ENCODE results near the gene CGB8.
"Not testable (repeated sequence)": the region's sequence is repeated elsewhere in the genome, so short reads cannot be mapped to it uniquely, and the experiment has no call there.

Gene CGB8

GRCh38 chr19:49064029-49064629, 15.2 kb upstream of the CGB8 start:
- Histone ChIP-seq H3K4me1 (ENCODE audit: control insufficient read depth, insufficient read depth, low read length) (peaks cover 25% of the 10 kb centered on the region), H3K4me3 (ENCODE audit: low read depth, low read length) (peak overlapping the region; percentile 58), H3K9me3 (ENCODE audit: control insufficient read depth, insufficient read depth, low read depth, low read length) (no peaks in the 10 kb centered on the region), H3K36me3 (ENCODE audit: control insufficient read depth, insufficient read depth, low read length) (no peaks in the 10 kb centered on the region), H3K9ac (ENCODE audit: low read length) (no peak overlapping the region), H3K27ac (ENCODE audit: low read depth, low read length) (no peak overlapping the region), H3K27me3 (ENCODE audit: control insufficient read depth, insufficient read depth, low read length) (peaks cover 59% of the 10 kb centered on the region)

GRCh38 chr19:49061445-49061844, 12.5 kb upstream of the CGB8 start:
- H3K4me1 ChIP-seq (ENCODE audit: control insufficient read depth, insufficient read depth, low read length): peaks cover 35% of the 10 kb centered on the region
- no peak overlapping the region for H3K4me3 ChIP-seq (ENCODE audit: low read depth, low read length)

GRCh38 chr19:49061000-49061399, 12.1 kb upstream of the CGB8 start:
- Histone ChIP-seq H3K27me3 (ENCODE audit: control insufficient read depth, insufficient read depth, low read length) (peaks cover 59% of the 10 kb centered on the region), H3K36me3 (ENCODE audit: control insufficient read depth, insufficient read depth, low read length) (no peaks in the 10 kb centered on the region), H3K9ac (ENCODE audit: low read length) (no peak overlapping the region), H3K27ac (ENCODE audit: low read depth, low read length) (no peak overlapping the region), H3K4me1 (ENCODE audit: control insufficient read depth, insufficient read depth, low read length) (peaks cover 34% of the 10 kb centered on the region), H3K9me3 (ENCODE audit: control insufficient read depth, insufficient read depth, low read depth, low read length) (no peaks in the 10 kb centered on the region), H3K4me3 (ENCODE audit: low read depth, low read length) (no peak overlapping the region)

More at GRCh38 chr19:49061445-49061844, 12.5 kb upstream of the CGB8 start:
- no peak overlapping the region for H3K27ac ChIP-seq (ENCODE audit: low read depth, low read length)
- H3K27me3 ChIP-seq (ENCODE audit: control insufficient read depth, insufficient read depth, low read length): peaks cover 59% of the 10 kb centered on the region
- no peak overlapping the region for H3K9ac ChIP-seq (ENCODE audit: low read length)
- no peaks in the 10 kb centered on the region for H3K36me3 ChIP-seq (ENCODE audit: control insufficient read depth, insufficient read depth, low read length)
- H3K9me3 ChIP-seq (ENCODE audit: control insufficient read depth, insufficient read depth, low read depth, low read length): no peaks in the 10 kb centered on the region

- peaks cover 62% of the 10 kb centered on the region for H3K27me3 ChIP-seq (ENCODE audit: control insufficient read depth, insufficient read depth, low read length)
- no peaks in the 10 kb centered on the region for H3K9me3 ChIP-seq (ENCODE audit: control insufficient read depth, insufficient read depth, low read depth, low read length)
- H3K4me3 ChIP-seq (ENCODE audit: low read depth, low read length): no peak overlapping the region
- no peaks in the 10 kb centered on the region for H3K36me3 ChIP-seq (ENCODE audit: control insufficient read depth, insufficient read depth, low read length)
- no peak overlapping the region for H3K27ac ChIP-seq (ENCODE audit: low read depth, low read length)
- H3K4me1 ChIP-seq (ENCODE audit: control insufficient read depth, insufficient read depth, low read length): peaks cover 19% of the 10 kb centered on the region; the same call in 1 of the 2 replicates
- H3K9ac ChIP-seq (ENCODE audit: low read length): no peak overlapping the region
Observed at GRCh38 chr19:49059053-49059452, 10.1 kb upstream of the CGB8 start.

- H3K4me3 ChIP-seq (ENCODE audit: low read depth, low read length): no peak overlapping the region
- H3K36me3 ChIP-seq (ENCODE audit: control insufficient read depth, insufficient read depth, low read length): no peaks in the 10 kb centered on the region
- peaks cover 15% of the 10 kb centered on the region; the same call in 1 of the 2 replicates for H3K4me1 ChIP-seq (ENCODE audit: control insufficient read depth, insufficient read depth, low read length)
- H3K9ac ChIP-seq (ENCODE audit: low read length): no peak overlapping the region
- no peaks in the 10 kb centered on the region for H3K9me3 ChIP-seq (ENCODE audit: control insufficient read depth, insufficient read depth, low read depth, low read length)
- peaks cover 66% of the 10 kb centered on the region for H3K27me3 ChIP-seq (ENCODE audit: control insufficient read depth, insufficient read depth, low read length)
- no peak overlapping the region for H3K27ac ChIP-seq (ENCODE audit: low read depth, low read length)
Observed at GRCh38 chr19:49058562-49058961, 9.7 kb upstream of the CGB8 start.

- Histone ChIP-seq H3K9ac (ENCODE audit: low read length) (peak within 1 kb of the TSS; percentile 48), H3K4me3 (ENCODE audit: low read depth, low read length) (peak within 1 kb of the TSS; percentile 72), H3K9me3 (ENCODE audit: control insufficient read depth, insufficient read depth, low read depth, low read length) (no peaks in the 10 kb centered on the region), H3K36me3 (ENCODE audit: control insufficient read depth, insufficient read depth, low read length) (no peaks in the 10 kb centered on the region), H3K27me3 (ENCODE audit: control insufficient read depth, insufficient read depth, low read length) (peaks cover 68% of the 10 kb centered on the region), H3K4me1 (ENCODE audit: control insufficient read depth, insufficient read depth, low read length) (peaks cover 13% of the 10 kb centered on the region; the same call in 1 of the 2 replicates), H3K27ac (ENCODE audit: low read depth, low read length) (no peak within 1 kb of the TSS)
Observed at GRCh38 chr19:49057636-49058234, 8.8 kb upstream of the CGB8 start, which contains the start of gene CGB7. Gene CGB7 (minus strand): TSS chr19:49057749. CDS start chr19:49055375, 2,374 bp downstream.

- not testable (repeated sequence) for H3K36me3 ChIP-seq (ENCODE audit: control insufficient read depth, insufficient read depth, low read length); H3K27ac ChIP-seq (ENCODE audit: low read depth, low read length); H3K9me3 ChIP-seq (ENCODE audit: control insufficient read depth, insufficient read depth, low read depth, low read length); H3K9ac ChIP-seq (ENCODE audit: low read length)
- H3K27me3 ChIP-seq (ENCODE audit: control insufficient read depth, insufficient read depth, low read length): peaks cover 68% of the 10 kb centered on the region
- peak overlapping the region; percentile 72 for H3K4me3 ChIP-seq (ENCODE audit: low read depth, low read length)
- H3K4me1 ChIP-seq (ENCODE audit: control insufficient read depth, insufficient read depth, low read length): peaks cover 13% of the 10 kb centered on the region; the same call in 1 of the 2 replicates
Observed at GRCh38 chr19:49056902-49057596, 8.1 kb upstream of the CGB8 start.

- no peaks in the 10 kb centered on the region for H3K9me3 ChIP-seq (ENCODE audit: control insufficient read depth, insufficient read depth, low read depth, low read length)
- peaks cover 13% of the 10 kb centered on the region; the same call in 1 of the 2 replicates for H3K4me1 ChIP-seq (ENCODE audit: control insufficient read depth, insufficient read depth, low read length)
- H3K36me3 ChIP-seq (ENCODE audit: control insufficient read depth, insufficient read depth, low read length): no peaks in the 10 kb centered on the region
- H3K9ac ChIP-seq (ENCODE audit: low read length): peak overlapping the region; percentile 48
- H3K4me3 ChIP-seq (ENCODE audit: low read depth, low read length): peak overlapping the region; percentile 72
- no peak overlapping the region for H3K27ac ChIP-seq (ENCODE audit: low read depth, low read length)
- H3K27me3 ChIP-seq (ENCODE audit: control insufficient read depth, insufficient read depth, low read length): peaks cover 66% of the 10 kb centered on the region
Observed at GRCh38 chr19:49056101-49056901, 7.4 kb upstream of the CGB8 start.

- H3K27ac ChIP-seq (ENCODE audit: low read depth, low read length); H3K36me3 ChIP-seq (ENCODE audit: control insufficient read depth, insufficient read depth, low read length); H3K4me3 ChIP-seq (ENCODE audit: low read depth, low read length); H3K4me1 ChIP-seq (ENCODE audit: control insufficient read depth, insufficient read depth, low read length); H3K9me3 ChIP-seq (ENCODE audit: control insufficient read depth, insufficient read depth, low read depth, low read length); H3K9ac ChIP-seq (ENCODE audit: low read length): not testable (repeated sequence)
- H3K27me3 ChIP-seq (ENCODE audit: control insufficient read depth, insufficient read depth, low read length): peaks cover 14% of the 10 kb centered on the region
Observed at GRCh38 chr19:49050376-49051033, 1.6 kb upstream of the CGB8 start.

- not testable (repeated sequence) for H3K4me3 ChIP-seq (ENCODE audit: low read depth, low read length); H3K9ac ChIP-seq (ENCODE audit: low read length); H3K36me3 ChIP-seq (ENCODE audit: control insufficient read depth, insufficient read depth, low read length); H3K9me3 ChIP-seq (ENCODE audit: control insufficient read depth, insufficient read depth, low read depth, low read length); H3K4me1 ChIP-seq (ENCODE audit: control insufficient read depth, insufficient read depth, low read length); H3K27me3 ChIP-seq (ENCODE audit: control insufficient read depth, insufficient read depth, low read length); H3K27ac ChIP-seq (ENCODE audit: low read depth, low read length)
Observed at GRCh38 chr19:49049834-49050233, 923 bp upstream of the CGB8 start.

Measured in HUES6 (cell line).